Lower lobe of right lung (tissue), 2 donors: ENCODE measurements around the gene ING3. TPM values are rescaled to one million over a fixed set of nuclear protein-coding genes. Genes with fewer than 3 reads are reported as not detected.

Source experiments
- ATAC-seq, 2 donors: fragments of 200-7000 bp; cut with Tn5 transposase; one replicate each; pipeline ENCODE4 v1.9.1; 2020 to 2022; ENCODE audit warnings: mild to moderate bottlenecking in 2 of 2, moderate library complexity in 2 of 2
- DNase-seq: peaks from one replicate; pipeline ENCODE4 v3.0.0-alpha.2; 2020
- H3K27ac ChIP-seq: fragments of 200-600 bp; one replicate; pipeline ENCODE4 v1.8.0; 2022
- H3K27me3 ChIP-seq: fragments of 200-600 bp; one replicate; pipeline ENCODE4 v1.8.0; 2022; ENCODE audit warnings: low read depth
- H3K36me3 ChIP-seq: fragments of 200-600 bp; one replicate; pipeline ENCODE4 v1.8.0; 2022; ENCODE audit warnings: mild to moderate bottlenecking
- H3K4me1 ChIP-seq: fragments of 200-600 bp; one replicate; pipeline ENCODE4 v1.8.0; 2022
- H3K4me3 ChIP-seq: fragments of 200-600 bp; one replicate; pipeline ENCODE4 v1.8.0; 2022; ENCODE audit warnings: mild to moderate bottlenecking
- H3K9me3 ChIP-seq: fragments of 200-600 bp; one replicate; pipeline ENCODE4 v1.8.0; 2022
- intact Hi-C: fragments of 100-400 bp; cut with DNase I; formaldehyde crosslinking; loops from one replicate; pipeline ENCODE4 v1.11.0; 2022
- total RNA-seq: library from RNA; stranded (reverse); fragmentation: NEBNext Ultra II Directional; extraction: Animal tissue kit (Norgen Biotek cat#: 25700); gene quantifications from one replicate; pipeline ENCODE4 v1.2.1, GENCODE V29; 2021
- TF ChIP-seq, protein P1 (sequence below): fragments of 200-600 bp; IDR thresholded peaks from one replicate; pipeline ENCODE4 v1.8.0; 2022; ENCODE audit warnings: antibody characterized with exemption, mild to moderate bottlenecking
- donor health status: DM: no; HTN: yes; CAD: no; lungs with severe emphysema.

The ING3 gene
- total RNA-seq, 1 donor from 2014 or later, result 21.5 TPM

GRCh38 chr7:121026159-121026558, 75.6 kb downstream of the ING3 start:
- DNase-seq (no peak), ATAC-seq (no peak)
- no peaks in the 10 kb centered on the region for H3K36me3 ChIP-seq
- H3K27ac ChIP-seq, result no peak overlapping the region
- no peaks in the 10 kb centered on the region for H3K9me3 ChIP-seq
- H3K4me1 ChIP-seq, result peaks cover 36% of the 10 kb centered on the region
- intact Hi-C loops, result no loop called here
- H3K27me3 ChIP-seq, result no peaks in the 10 kb centered on the region
- TF ChIP-seq, protein P1, sequence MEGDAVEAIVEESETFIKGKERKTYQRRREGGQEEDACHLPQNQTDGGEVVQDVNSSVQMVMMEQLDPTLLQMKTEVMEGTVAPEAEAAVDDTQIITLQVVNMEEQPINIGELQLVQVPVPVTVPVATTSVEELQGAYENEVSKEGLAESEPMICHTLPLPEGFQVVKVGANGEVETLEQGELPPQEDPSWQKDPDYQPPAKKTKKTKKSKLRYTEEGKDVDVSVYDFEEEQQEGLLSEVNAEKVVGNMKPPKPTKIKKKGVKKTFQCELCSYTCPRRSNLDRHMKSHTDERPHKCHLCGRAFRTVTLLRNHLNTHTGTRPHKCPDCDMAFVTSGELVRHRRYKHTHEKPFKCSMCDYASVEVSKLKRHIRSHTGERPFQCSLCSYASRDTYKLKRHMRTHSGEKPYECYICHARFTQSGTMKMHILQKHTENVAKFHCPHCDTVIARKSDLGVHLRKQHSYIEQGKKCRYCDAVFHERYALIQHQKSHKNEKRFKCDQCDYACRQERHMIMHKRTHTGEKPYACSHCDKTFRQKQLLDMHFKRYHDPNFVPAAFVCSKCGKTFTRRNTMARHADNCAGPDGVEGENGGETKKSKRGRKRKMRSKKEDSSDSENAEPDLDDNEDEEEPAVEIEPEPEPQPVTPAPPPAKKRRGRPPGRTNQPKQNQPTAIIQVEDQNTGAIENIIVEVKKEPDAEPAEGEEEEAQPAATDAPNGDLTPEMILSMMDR, result no peak
- no peak overlapping the region for H3K4me3 ChIP-seq

DNA sequence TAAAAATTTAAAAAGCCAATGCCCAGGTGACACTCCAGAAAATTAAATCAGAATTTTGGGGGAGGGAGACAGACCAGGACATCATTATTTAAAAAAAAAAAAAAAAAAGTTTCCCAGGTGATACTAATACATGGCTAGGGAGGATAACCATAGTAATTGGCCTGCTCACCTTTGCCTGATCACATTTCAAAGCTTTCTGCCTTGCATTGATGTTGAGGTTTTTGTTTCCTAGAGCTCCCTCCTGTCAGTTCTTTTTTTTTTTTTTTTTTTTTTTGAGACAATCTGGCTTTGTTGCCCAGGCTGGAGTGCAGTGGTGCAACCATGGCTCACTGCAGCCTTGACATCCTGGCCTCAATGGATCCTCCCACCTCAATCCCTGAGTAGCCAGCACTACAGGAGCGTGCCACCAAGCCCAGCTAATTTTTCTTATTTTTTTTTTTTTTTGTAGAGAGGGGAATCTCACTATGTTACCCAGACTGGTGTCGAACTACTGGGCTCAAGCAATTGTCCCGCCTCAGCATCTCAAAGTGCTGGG, 76.1 kb downstream of the ING3 start:
- Histone ChIP-seq H3K36me3 (no peaks in the 10 kb centered on the region), H3K27ac (no peak overlapping the region), H3K4me1 (peaks cover 34% of the 10 kb centered on the region), H3K27me3 (no peaks in the 10 kb centered on the region), H3K9me3 (no peaks in the 10 kb centered on the region), H3K4me3 (no peak overlapping the region)
- no peak for ATAC-seq
- no peak for DNase-seq
- TF ChIP-seq, protein P1, result no peak
- intact Hi-C loops, result no loop called here

Other genes starting within 250 kb of the ING3 start
- gene TSPAN12, start 92.6 kb upstream of the ING3 start, total RNA-seq, result 43.6 TPM
- 38.6 TPM for gene CPED1, start 37.9 kb downstream of the ING3 start, total RNA-seq